B cell (primary cell): ENCODE measurements around the gene ARHGAP42.

Experiments used
- EZH2 ChIP-seq: IDR thresholded peaks from 2 replicates; pipeline ENCODE4 v1.6.1; 2012; ENCODE audit warnings: borderline replicate concordance, low read depth, mild to moderate bottlenecking, moderate library complexity, low read length; ENCODE audit not compliant: insufficient read depth, poor library complexity, severe bottlenecking
- TF ChIP-seq, protein P1 (sequence below): fragments of 200-600 bp; IDR thresholded peaks from one replicate; pipeline ENCODE4 v1.8.0; 2022; ENCODE audit warnings: antibody characterized with exemption, mild to moderate bottlenecking

DNA sequence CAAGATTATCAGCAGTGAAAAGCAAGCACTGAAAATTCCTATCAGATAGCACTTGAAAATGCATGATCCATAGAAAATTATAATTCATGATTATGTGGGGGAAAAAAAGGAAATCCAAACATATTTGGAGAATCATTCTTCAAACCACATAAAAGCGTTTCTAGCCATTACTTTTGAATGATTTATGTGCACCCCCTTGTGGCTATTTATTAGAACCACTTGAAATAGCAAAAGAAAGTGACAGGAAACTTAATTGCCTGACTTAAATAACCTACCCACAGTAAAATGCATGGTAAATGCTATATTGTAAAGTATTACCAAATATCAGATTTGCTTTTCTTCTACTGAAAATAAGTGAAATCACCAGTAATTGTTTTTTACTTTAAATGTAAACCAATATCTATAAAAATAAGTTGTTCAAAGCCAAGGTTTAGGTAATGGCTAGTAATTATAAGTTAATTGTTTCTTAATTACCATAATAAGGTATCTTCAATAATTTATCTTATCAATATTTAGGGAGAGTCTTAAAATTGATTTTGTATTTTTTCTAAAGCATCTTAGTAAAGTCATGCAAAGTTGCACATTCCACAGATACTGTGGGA lies 168.5 kb downstream of the ARHGAP42 start:
- TF ChIP-seq, protein P1, sequence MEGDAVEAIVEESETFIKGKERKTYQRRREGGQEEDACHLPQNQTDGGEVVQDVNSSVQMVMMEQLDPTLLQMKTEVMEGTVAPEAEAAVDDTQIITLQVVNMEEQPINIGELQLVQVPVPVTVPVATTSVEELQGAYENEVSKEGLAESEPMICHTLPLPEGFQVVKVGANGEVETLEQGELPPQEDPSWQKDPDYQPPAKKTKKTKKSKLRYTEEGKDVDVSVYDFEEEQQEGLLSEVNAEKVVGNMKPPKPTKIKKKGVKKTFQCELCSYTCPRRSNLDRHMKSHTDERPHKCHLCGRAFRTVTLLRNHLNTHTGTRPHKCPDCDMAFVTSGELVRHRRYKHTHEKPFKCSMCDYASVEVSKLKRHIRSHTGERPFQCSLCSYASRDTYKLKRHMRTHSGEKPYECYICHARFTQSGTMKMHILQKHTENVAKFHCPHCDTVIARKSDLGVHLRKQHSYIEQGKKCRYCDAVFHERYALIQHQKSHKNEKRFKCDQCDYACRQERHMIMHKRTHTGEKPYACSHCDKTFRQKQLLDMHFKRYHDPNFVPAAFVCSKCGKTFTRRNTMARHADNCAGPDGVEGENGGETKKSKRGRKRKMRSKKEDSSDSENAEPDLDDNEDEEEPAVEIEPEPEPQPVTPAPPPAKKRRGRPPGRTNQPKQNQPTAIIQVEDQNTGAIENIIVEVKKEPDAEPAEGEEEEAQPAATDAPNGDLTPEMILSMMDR, result peak; percentile 79
- TF ChIP-seq EZH2, result no peak
